Kidney epithelial cell (primary cell): ENCODE data around the gene SEM1. TPM values are rescaled to one million over a fixed set of nuclear protein-coding genes. Genes with fewer than 3 reads are reported as not detected.
"Not testable (repeated sequence)": the region's sequence is repeated elsewhere in the genome, so short reads cannot be mapped to it uniquely, and the experiment has no call there.

Experiments
- DNase-seq: peaks from one replicate; pipeline ENCODE4 v3.0.0-alpha.2; 2010; ENCODE audit warnings: low read depth
- H3K27me3 ChIP-seq: 2 replicates; pipeline ENCODE4 v1.6.0; 2011; ENCODE audit warnings: low read length; ENCODE audit not compliant: control insufficient read depth, insufficient read depth
- H3K36me3 ChIP-seq: 2 replicates; pipeline ENCODE4 v1.5.1; 2011; ENCODE audit warnings: low read length; ENCODE audit not compliant: control insufficient read depth, insufficient read depth
- H3K4me3 ChIP-seq: 2 replicates; pipeline ENCODE4 v1.5.1; 2011; ENCODE audit warnings: low read depth, mild to moderate bottlenecking, control low read depth, low read length
- CTCF ChIP-seq: IDR thresholded peaks from 2 replicates; pipeline ENCODE4 v1.5.1; 2011; ENCODE audit warnings: mild to moderate bottlenecking, moderate library complexity, low read length, control low read depth, inconsistent platforms; ENCODE audit not compliant: insufficient read depth, poor library complexity, severe bottlenecking
- total RNA-seq: library from RNA; depleted of rRNA; stranded (reverse); fragments of >200 nt; gene quantifications from 2 replicates; pipeline ENCODE4 v1.2.3, GENCODE V29; 2015

The SEM1 gene
- total RNA-seq, 1 donor from 2014 or later: 17.6 TPM

DNA sequence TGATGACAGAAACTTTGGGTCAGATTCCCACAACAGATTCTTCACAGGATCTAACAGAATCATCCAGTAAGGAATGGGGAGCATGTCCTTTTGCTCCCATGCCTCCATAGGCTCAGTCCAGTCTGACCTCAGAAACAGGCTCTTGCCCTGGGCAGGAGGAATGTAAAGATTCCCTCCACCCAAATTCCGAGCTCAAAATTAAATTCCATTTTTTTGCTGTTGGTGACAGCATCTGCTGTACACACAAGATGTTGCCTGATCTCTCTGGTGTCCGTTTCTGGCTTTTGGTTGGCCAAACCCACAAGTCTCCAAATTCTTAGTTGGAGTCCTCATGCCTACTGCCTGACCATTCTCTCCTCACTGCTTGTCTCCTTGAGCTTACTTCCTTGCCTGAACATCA, 53.7 kb downstream of the SEM1 start:
- no peak for DNase-seq

GRCh38 chr7:96654630-96655188, 54.9 kb downstream of the SEM1 start:
- H3K36me3 ChIP-seq: no peaks in the 10 kb centered on the region
- TF ChIP-seq CTCF: no peak
- no peaks in the 10 kb centered on the region for H3K27me3 ChIP-seq
- H3K4me3 ChIP-seq: no peak overlapping the region
- no peak for DNase-seq

More for the DNA sequence above, 53.7 kb downstream of the SEM1 start:
- Histone ChIP-seq H3K27me3 (no peaks in the 10 kb centered on the region), H3K4me3 (no peak overlapping the region), H3K36me3 (no peaks in the 10 kb centered on the region)
- no peak for TF ChIP-seq CTCF

DNA sequence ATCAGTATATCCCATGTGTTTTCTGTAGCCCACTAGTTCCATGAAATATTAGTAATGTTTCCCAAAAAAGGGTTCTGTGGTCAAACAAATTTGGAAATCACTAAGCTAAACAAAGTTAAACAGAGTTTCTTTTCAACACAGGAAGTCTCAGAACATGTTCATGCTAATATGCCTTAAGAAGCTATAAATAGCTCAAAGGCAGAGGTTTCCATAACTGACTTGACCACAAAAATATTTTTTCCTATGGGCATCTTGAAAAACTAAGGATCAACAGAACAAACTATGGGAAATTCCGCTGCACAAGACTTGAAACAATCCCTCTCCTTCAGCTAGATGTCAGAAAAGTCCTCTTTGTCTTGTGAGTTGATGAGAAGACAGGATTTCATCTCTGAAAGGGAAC, 59.7 kb downstream of the SEM1 start:
- no peak for TF ChIP-seq CTCF
- Histone ChIP-seq H3K36me3 (no peaks in the 10 kb centered on the region), H3K4me3 (no peak overlapping the region), H3K27me3 (no peaks in the 10 kb centered on the region)
- DNase-seq: no peak

DNA sequence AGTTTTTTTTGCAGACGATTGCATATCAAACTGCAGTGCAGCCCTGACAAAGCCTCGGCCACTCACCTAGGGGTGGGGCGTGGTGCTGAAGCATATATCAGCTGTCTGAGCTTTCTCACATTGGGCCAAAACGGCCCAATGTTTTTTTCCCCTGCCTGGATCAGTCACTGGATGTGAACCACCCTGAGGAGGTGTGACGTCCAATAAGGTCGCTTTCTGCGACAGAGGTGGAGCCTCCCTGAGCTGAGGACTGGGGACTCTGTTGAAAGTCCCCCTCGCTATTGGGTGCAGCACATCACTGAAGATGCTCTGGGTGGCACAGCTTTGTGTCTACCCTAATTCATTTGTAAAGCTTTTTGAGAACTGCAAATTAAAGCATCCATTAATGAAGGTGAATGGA, 60.9 kb downstream of the SEM1 start:
- Histone ChIP-seq H3K27me3 (no peaks in the 10 kb centered on the region), H3K4me3 (no peak overlapping the region), H3K36me3 (no peaks in the 10 kb centered on the region)
- TF ChIP-seq CTCF: no peak
- no peak for DNase-seq

- H3K4me3 ChIP-seq: no peak overlapping the region
- no peak for TF ChIP-seq CTCF
- DNase-seq: no peak
- no peaks in the 10 kb centered on the region for H3K36me3 ChIP-seq
- no peaks in the 10 kb centered on the region for H3K27me3 ChIP-seq
Observed at GRCh38 chr7:96647733-96648132, 61.9 kb downstream of the SEM1 start.

DNA sequence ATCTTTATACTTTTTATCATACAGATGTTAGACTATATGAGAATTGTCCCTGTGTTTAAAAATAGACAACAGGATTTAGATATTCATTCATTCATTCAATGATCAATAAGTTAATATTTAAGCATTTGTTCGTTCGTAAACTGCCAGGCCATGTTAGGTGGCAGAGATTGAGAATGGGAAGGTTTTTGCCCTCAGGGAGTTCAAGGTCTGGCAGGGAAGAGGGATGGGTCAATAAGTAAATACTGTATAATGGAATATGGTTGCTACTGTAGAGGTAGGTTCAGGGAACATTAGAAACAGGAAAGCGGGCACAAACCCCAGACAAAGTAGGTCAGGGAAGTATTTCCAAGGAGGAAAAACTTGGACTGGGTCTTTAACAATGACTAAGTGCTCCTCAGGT, 64.6 kb downstream of the SEM1 start:
- no peak overlapping the region for H3K4me3 ChIP-seq
- TF ChIP-seq CTCF: no peak

GRCh38 chr7:96643436-96643835, 66.2 kb downstream of the SEM1 start:
- not testable (repeated sequence) for H3K36me3 ChIP-seq, DNase-seq, H3K4me3 ChIP-seq, H3K27me3 ChIP-seq

More for the DNA sequence above, 64.6 kb downstream of the SEM1 start:
- DNase-seq: no peak
- no peaks in the 10 kb centered on the region for H3K36me3 ChIP-seq
- H3K27me3 ChIP-seq: no peaks in the 10 kb centered on the region
